Endothelial cell of umbilical vein (primary cell): ENCODE data around the gene KREMEN1.

Experiments
- POLR2A ChIP-seq: IDR thresholded peaks from 2 replicates; pipeline ENCODE4 v1.6.1; 2012; ENCODE audit warnings: low read depth, mild to moderate bottlenecking, control low read depth, low read length
- POLR2AphosphoS5 ChIP-seq: IDR thresholded peaks from 2 replicates; pipeline ENCODE4 v1.6.1; 2012; ENCODE audit warnings: low read depth, mild to moderate bottlenecking, control low read depth, low read length, moderate library complexity; ENCODE audit not compliant: insufficient read depth
- TF ChIP-seq, protein P1 (sequence below), 2 donors: IDR thresholded peaks; 1 replicate in 1 of 2; 2 replicates in 1 of 2; pipeline ENCODE4 v1.5.1; 2011; ENCODE audit warnings: low read length in 2 of 2, mild to moderate bottlenecking in 2 of 2, moderate library complexity in 2 of 2, control low read depth in 1 of 2, inconsistent platforms in 1 of 2, low read depth in 1 of 2; ENCODE audit not compliant: insufficient read depth in 1 of 2; ENCODE audit errors: extremely low read depth in 1 of 2

DNA sequence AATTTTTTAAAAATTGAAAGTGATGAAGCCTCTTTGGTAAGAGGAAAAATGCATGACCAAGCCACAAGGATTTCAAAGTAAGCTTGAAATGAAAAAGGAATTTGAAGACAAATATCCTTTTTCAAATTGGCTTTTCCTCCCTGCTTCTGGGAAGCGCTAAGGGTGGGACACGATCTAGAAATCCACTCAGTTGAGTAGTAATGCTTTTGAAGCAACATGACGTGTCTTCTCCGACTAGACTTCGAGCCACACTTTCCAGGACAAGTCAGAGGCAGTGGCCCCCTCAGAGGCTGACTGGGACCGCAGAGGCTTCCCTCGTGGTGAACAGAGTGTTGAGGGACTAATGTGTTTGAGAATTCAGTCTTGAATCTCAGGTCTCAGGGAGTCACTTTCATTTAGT, 39.8 kb downstream of the KREMEN1 start:
- TF ChIP-seq POLR2AphosphoS5 (no peak), POLR2A (no peak)
- TF ChIP-seq, protein P1, sequence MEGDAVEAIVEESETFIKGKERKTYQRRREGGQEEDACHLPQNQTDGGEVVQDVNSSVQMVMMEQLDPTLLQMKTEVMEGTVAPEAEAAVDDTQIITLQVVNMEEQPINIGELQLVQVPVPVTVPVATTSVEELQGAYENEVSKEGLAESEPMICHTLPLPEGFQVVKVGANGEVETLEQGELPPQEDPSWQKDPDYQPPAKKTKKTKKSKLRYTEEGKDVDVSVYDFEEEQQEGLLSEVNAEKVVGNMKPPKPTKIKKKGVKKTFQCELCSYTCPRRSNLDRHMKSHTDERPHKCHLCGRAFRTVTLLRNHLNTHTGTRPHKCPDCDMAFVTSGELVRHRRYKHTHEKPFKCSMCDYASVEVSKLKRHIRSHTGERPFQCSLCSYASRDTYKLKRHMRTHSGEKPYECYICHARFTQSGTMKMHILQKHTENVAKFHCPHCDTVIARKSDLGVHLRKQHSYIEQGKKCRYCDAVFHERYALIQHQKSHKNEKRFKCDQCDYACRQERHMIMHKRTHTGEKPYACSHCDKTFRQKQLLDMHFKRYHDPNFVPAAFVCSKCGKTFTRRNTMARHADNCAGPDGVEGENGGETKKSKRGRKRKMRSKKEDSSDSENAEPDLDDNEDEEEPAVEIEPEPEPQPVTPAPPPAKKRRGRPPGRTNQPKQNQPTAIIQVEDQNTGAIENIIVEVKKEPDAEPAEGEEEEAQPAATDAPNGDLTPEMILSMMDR (IDR thresholded peaks at IDR 0.05; ENCODE audit: extremely low read depth in 1 of 2, insufficient read depth in 1 of 2, low read depth in 1 of 2, low read length in 2 of 2), result no peak
